H1 (cell line): ENCODE data around the gene MED16. TPM values are rescaled to one million over a fixed set of nuclear protein-coding genes. Genes with fewer than 3 reads are reported as not detected.

Source experiments
- ATF2 ChIP-seq: IDR thresholded peaks from 2 replicates; pipeline ENCODE4 v1.6.1; 2012; ENCODE audit warnings: low read length, inconsistent platforms
- CTBP2 ChIP-seq: IDR thresholded peaks from 2 replicates; pipeline ENCODE4 v1.7.0; 2011; ENCODE audit warnings: borderline replicate concordance, mild to moderate bottlenecking, moderate library complexity, mixed read lengths, low read length; ENCODE audit not compliant: insufficient read depth, insufficient read length
- EZH2 ChIP-seq: fragments of 200-600 bp; sonication (generic); IDR thresholded peaks from 2 replicates; pipeline ENCODE4 v1.7.1; 2012; ENCODE audit warnings: low read depth, mild to moderate bottlenecking, moderate library complexity, low read length, inconsistent platforms; ENCODE audit not compliant: severe bottlenecking
- GABPA ChIP-seq: IDR thresholded peaks from 2 replicates; pipeline ENCODE4 v1.6.1; 2011; ENCODE audit warnings: mild to moderate bottlenecking, low read length, moderate library complexity, borderline replicate concordance; ENCODE audit not compliant: insufficient read depth
- KDM5A ChIP-seq: fragments of 200-600 bp; IDR thresholded peaks from 2 replicates; pipeline ENCODE4 v1.7.1; 2012; ENCODE audit warnings: mild to moderate bottlenecking, low read length, inconsistent platforms, mixed read lengths
- RFX5 ChIP-seq: IDR thresholded peaks from 2 replicates; pipeline ENCODE4 v1.6.1; 2011; ENCODE audit warnings: low read depth, low read length, improper control_type of control experiment, borderline replicate concordance
- SP4 ChIP-seq: IDR thresholded peaks from 2 replicates; pipeline ENCODE4 v1.6.1; 2012; ENCODE audit warnings: low read length, inconsistent platforms
- TEAD4 ChIP-seq: IDR thresholded peaks from 2 replicates; pipeline ENCODE4 v1.6.1; 2012; ENCODE audit warnings: low read depth, low read length, inconsistent platforms, mixed read lengths
- YY1 ChIP-seq: IDR thresholded peaks from 2 replicates; pipeline ENCODE4 v1.6.1; 2011; ENCODE audit warnings: low read depth, mild to moderate bottlenecking, low read length
- polyA plus RNA-seq, 7 experiments: library from polyadenylated mRNA; depleted of rRNA in 3 of 7; stranded (reverse) in 5 of 7; unstranded in 2 of 7; fragments of >200 nt in 5 of 7; fragments of 200-250 nt in 2 of 7; gene quantifications; 1 replicate in 5 of 7; 2 replicates in 1 of 7; 4 replicates in 1 of 7; pipeline versions ENCODE4 v1.2.1 to v1.2.3, GENCODE V29; 2011 to 2013; ENCODE audit warnings: missing spikeins in 2 of 7, mixed read lengths in 2 of 7
- total RNA-seq: library from RNA; stranded (reverse); fragmentation: NEBNext Ultra II Directional; extraction: Animal tissue kit (Norgen Biotek cat#: 25700); gene quantifications from 2 replicates; pipeline ENCODE4 v1.2.1, GENCODE V29; 2021

Gene MED16
- total and polyA plus RNA-seq, 2 of the 8 experiments (the other 6 are each of a cell fraction or from before 2014, with no cell fraction given) = 51.0 to 67.2 TPM

- no peak for TF ChIP-seq CTBP2
- TF ChIP-seq KDM5A = no peak
- TF ChIP-seq SP4 = no peak
- no peak for TF ChIP-seq TEAD4
- no peak for TF ChIP-seq ATF2
- TF ChIP-seq RFX5 = no peak
- TF ChIP-seq GABPA = no peak
- TF ChIP-seq YY1 = no peak
- TF ChIP-seq EZH2 = no peak
- TF ChIP-seq, all 59 proteins: peak for 0
These were observed 58.8 kb downstream of the MED16 start (continued) for GRCh38 chr19:834216-834615.
